Upper lobe of left lung (tissue), 4 donors: Measurements from ENCODE around the gene GET4.

ENCODE experiments used
- CTCF ChIP-seq, 6 experiments: fragments of 450-650 bp in 4 of 6; fragments of 200-600 bp in 2 of 6; sonication (generic) in 2 of 6; IDR thresholded peaks; one replicate each; pipeline ENCODE4 v1.5.1; 2016 to 2019; ENCODE audit warnings: antibody characterized with exemption in 6 of 6
- EP300 ChIP-seq, 4 donors: sonication (generic); formaldehyde crosslinking; IDR thresholded peaks; one replicate each; pipeline ENCODE4 v1.5.1; 2017; ENCODE audit warnings: antibody characterized with exemption in 4 of 4, control low read depth in 2 of 4
- POLR2A ChIP-seq, 4 donors: fragments of 450-650 bp; IDR thresholded peaks; one replicate each; pipeline ENCODE4 v1.5.1; 2016 to 2017; ENCODE audit warnings: antibody characterized with exemption in 4 of 4, mild to moderate bottlenecking in 2 of 4
- POLR2AphosphoS5 ChIP-seq, 2 donors: sonication (generic); formaldehyde crosslinking; IDR thresholded peaks; one replicate each; pipeline ENCODE4 v1.5.1; 2017; ENCODE audit warnings: antibody characterized with exemption in 2 of 2

- TF ChIP-seq CTCF (IDR thresholded peaks at IDR 0.05): no peak
- no peak for TF ChIP-seq POLR2A (IDR thresholded peaks at IDR 0.05)
- no peak for TF ChIP-seq POLR2AphosphoS5 (IDR thresholded peaks at IDR 0.05)
- TF ChIP-seq EP300 (IDR thresholded peaks at IDR 0.05): no peak
Measured at GRCh38 chr7:888081-889024, 12.0 kb downstream of the GET4 start.
